Myocyte (in vitro differentiated cells): Measurements from ENCODE around the gene MTMR6. TPM values are rescaled to one million over a fixed set of nuclear protein-coding genes. Genes with fewer than 3 reads are reported as not detected.
"Not testable (repeated sequence)": the region's sequence is repeated elsewhere in the genome, so short reads cannot be mapped to it uniquely, and the experiment has no call there.

ENCODE experiments used
- DNase-seq: peaks from one replicate; pipeline ENCODE4 v3.0.0-alpha.2; 2012; ENCODE audit warnings: low read depth
- polyA plus RNA-seq: library from polyadenylated mRNA; unstranded; fragments of >200 nt; gene quantifications from one replicate; pipeline ENCODE4 v1.2.1, GENCODE V29; 2012; ENCODE audit warnings: missing spikeins
- total RNA-seq: library from RNA; depleted of rRNA; stranded (reverse); fragments of >200 nt; gene quantifications from 2 replicates; pipeline ENCODE4 v1.2.3, GENCODE V29; 2014

MTMR6 gene
- total RNA-seq: 20.1 and 21.9 TPM in 2 replicates
- polyA plus RNA-seq: 8.1 TPM

- peak; percentile 93 for DNase-seq
Observed at GRCh38 chr13:25286969-25287961, at the start of gene MTMR6. Gene MTMR6, minus strand, starts transcription at chr13:25287488. Its CDS starts 241 bp downstream, at chr13:25287247.

GRCh38 chr13:25335856-25336255, 48.6 kb upstream of the MTMR6 start:
- DNase-seq: no peak

GRCh38 chr13:25330541-25330940, 43.3 kb upstream of the MTMR6 start:
- DNase-seq: peak; percentile 19

GRCh38 chr13:25329706-25330105, 42.4 kb upstream of the MTMR6 start:
- peak; percentile 10 for DNase-seq

- DNase-seq: no peak
Observed at GRCh38 chr13:25324100-25324499, 36.8 kb upstream of the MTMR6 start.

- DNase-seq: no peak
Observed at GRCh38 chr13:25319771-25320170, 32.5 kb upstream of the MTMR6 start.

GRCh38 chr13:25318946-25319345, 31.7 kb upstream of the MTMR6 start:
- DNase-seq: not testable (repeated sequence)

GRCh38 chr13:25310891-25311290, 23.6 kb upstream of the MTMR6 start:
- no peak for DNase-seq

GRCh38 chr13:25306671-25307464, 19.6 kb upstream of the MTMR6 start:
- no peak for DNase-seq

- no peak for DNase-seq
Observed at GRCh38 chr13:25302121-25302520, 14.8 kb upstream of the MTMR6 start.

- peak; percentile 95 for DNase-seq
Observed at GRCh38 chr13:25301347-25302113, 14.2 kb upstream of the MTMR6 start, which contains the start of gene NUP58. Gene NUP58, plus strand, starts transcription at chr13:25301625. Its CDS starts 149 bp downstream, at chr13:25301774.

- DNase-seq: no peak
Observed at GRCh38 chr13:25300861-25301346, 13.6 kb upstream of the MTMR6 start.

GRCh38 chr13:25295701-25296100, 8.4 kb upstream of the MTMR6 start:
- no peak for DNase-seq

GRCh38 chr13:25295228-25295627, 7.9 kb upstream of the MTMR6 start:
- no peak for DNase-seq

- DNase-seq: peak; percentile 76
Observed at GRCh38 chr13:25292301-25292700, 5.0 kb upstream of the MTMR6 start.

- no peak for DNase-seq
Observed at GRCh38 chr13:25291691-25292090, 4.4 kb upstream of the MTMR6 start.

GRCh38 chr13:25288966-25289365, 1.7 kb upstream of the MTMR6 start:
- DNase-seq: no peak

- peak; percentile 50 for DNase-seq
Observed at GRCh38 chr13:25286308-25286968, 850 bp downstream of the MTMR6 start.

- DNase-seq: no peak
Observed at GRCh38 chr13:25281935-25282332, 5.4 kb downstream of the MTMR6 start.

- DNase-seq: no peak
Observed at GRCh38 chr13:25281193-25281934, 5.9 kb downstream of the MTMR6 start.
